HS-5 (cell line): ENCODE data around the gene NOL8.
A peak's percentile ranks its signal among the peaks of the same experiment; 100 is the strongest.

Experiments
- DNase-seq: peaks from one replicate; pipeline ENCODE4 v3.0.0-alpha.2; 2012; ENCODE audit warnings: low read depth

The NOL8 gene

GRCh38 chr9:92312887-92313623 lies 12.1 kb downstream of the NOL8 start:
- DNase-seq: no peak

- DNase-seq: no peak
Measured at GRCh38 chr9:92310562-92310961, 14.6 kb downstream of the NOL8 start.

GRCh38 chr9:92308893-92309292 lies 16.3 kb downstream of the NOL8 start:
- DNase-seq: no peak

GRCh38 chr9:92300936-92301335 lies 24.2 kb downstream of the NOL8 start:
- no peak for DNase-seq

- no peak for DNase-seq
Measured at GRCh38 chr9:92299116-92299515, 26.0 kb downstream of the NOL8 start.

- DNase-seq: no peak
Measured at GRCh38 chr9:92298036-92298435, 27.1 kb downstream of the NOL8 start.

GRCh38 chr9:92297611-92298010 lies 27.5 kb downstream of the NOL8 start:
- DNase-seq: no peak

- no peak for DNase-seq
Measured at GRCh38 chr9:92295827-92296258, 29.3 kb downstream of the NOL8 start.

GRCh38 chr9:92295240-92295790 lies 29.8 kb downstream of the NOL8 start:
- DNase-seq: no peak

- DNase-seq: no peak
Measured at GRCh38 chr9:92294297-92294676, 30.9 kb downstream of the NOL8 start.

GRCh38 chr9:92293452-92294296 lies 31.5 kb downstream of the NOL8 start, which contains the start of gene IARS1:
Gene IARS1, minus strand, starts transcription at chr9:92293697. Its CDS starts 4,278 bp downstream, at chr9:92289419.
- peak; percentile 94 for DNase-seq

- no peak for DNase-seq
Measured at GRCh38 chr9:92293075-92293354, 32.1 kb downstream of the NOL8 start.

GRCh38 chr9:92292338-92293074 lies 32.6 kb downstream of the NOL8 start:
- no peak for DNase-seq

- DNase-seq: no peak
Measured at GRCh38 chr9:92291577-92291976, 33.6 kb downstream of the NOL8 start.

- no peak for DNase-seq
Measured at GRCh38 chr9:92290785-92291429, 34.2 kb downstream of the NOL8 start.

GRCh38 chr9:92289708-92290390 lies 35.3 kb downstream of the NOL8 start:
- DNase-seq: no peak

- DNase-seq: no peak
Measured at GRCh38 chr9:92279302-92279701, 45.8 kb downstream of the NOL8 start.

- peak; percentile 63 for DNase-seq
Measured at GRCh38 chr9:92278110-92278509, 47.0 kb downstream of the NOL8 start.

GRCh38 chr9:92276331-92277032 lies 48.7 kb downstream of the NOL8 start:
- DNase-seq: no peak

GRCh38 chr9:92275541-92275940 lies 49.6 kb downstream of the NOL8 start:
- no peak for DNase-seq

GRCh38 chr9:92270511-92270910 lies 54.6 kb downstream of the NOL8 start:
- DNase-seq: no peak
